ENCODE data around the gene SFRP5.

- TF ChIP-seq RAD21 (IDR thresholded peaks at IDR 0.05; ENCODE audit: low read depth) = no peak
- TF ChIP-seq, protein P1, sequence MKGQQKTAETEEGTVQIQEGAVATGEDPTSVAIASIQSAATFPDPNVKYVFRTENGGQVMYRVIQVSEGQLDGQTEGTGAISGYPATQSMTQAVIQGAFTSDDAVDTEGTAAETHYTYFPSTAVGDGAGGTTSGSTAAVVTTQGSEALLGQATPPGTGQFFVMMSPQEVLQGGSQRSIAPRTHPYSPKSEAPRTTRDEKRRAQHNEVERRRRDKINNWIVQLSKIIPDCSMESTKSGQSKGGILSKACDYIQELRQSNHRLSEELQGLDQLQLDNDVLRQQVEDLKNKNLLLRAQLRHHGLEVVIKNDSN (IDR thresholded peaks at IDR 0.05) = no peak
- TF ChIP-seq YY1 (IDR thresholded peaks at IDR 0.05; ENCODE audit: low read depth) = no peak
- TF ChIP-seq CEBPB (IDR thresholded peaks at IDR 0.05) = no peak
- TF ChIP-seq REST (IDR thresholded peaks at IDR 0.05; ENCODE audit: low read depth) = no peak
- no peak for TF ChIP-seq CREB1 (IDR thresholded peaks at IDR 0.05; ENCODE audit: low read depth)
- no peak for TF ChIP-seq TCF12 (IDR thresholded peaks at IDR 0.05; ENCODE audit: low read depth)
- TF ChIP-seq NFIC (IDR thresholded peaks at IDR 0.05) = no peak
- TF ChIP-seq EP300 (IDR thresholded peaks at IDR 0.05; ENCODE audit: borderline replicate concordance) = no peak
- TF ChIP-seq, protein P2, sequence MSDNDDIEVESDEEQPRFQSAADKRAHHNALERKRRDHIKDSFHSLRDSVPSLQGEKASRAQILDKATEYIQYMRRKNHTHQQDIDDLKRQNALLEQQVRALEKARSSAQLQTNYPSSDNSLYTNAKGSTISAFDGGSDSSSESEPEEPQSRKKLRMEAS (IDR thresholded peaks at IDR 0.05) = no peak
- TF ChIP-seq ZBTB7A (IDR thresholded peaks at IDR 0.05; ENCODE audit: low read depth) = no peak
- TF ChIP-seq TAF1 (IDR thresholded peaks at IDR 0.05; ENCODE audit: low read depth) = no peak
- TF ChIP-seq FOXM1 (IDR thresholded peaks at IDR 0.05; ENCODE audit: borderline replicate concordance, low read depth) = no peak
- no peak for TF ChIP-seq EGR1 (IDR thresholded peaks at IDR 0.05)
Observed at GRCh38 chr10:97724341-97724941, 47.4 kb downstream of the SFRP5 start.

Data from Ishikawa (cell line).